Psoas muscle (tissue), 8 donors: Measurements from ENCODE around the gene DOCK10. TPM values are rescaled to one million over a fixed set of nuclear protein-coding genes. Genes with fewer than 3 reads are reported as not detected.
A peak's percentile ranks its signal among the peaks of the same experiment; 100 is the strongest.

Source experiments
- ATAC-seq, 4 donors: fragments of 200-7000 bp; cut with Tn5 transposase; one replicate each; pipeline ENCODE4 v1.9.1; 2020; ENCODE audit warnings: moderate library complexity in 3 of 4, mild to moderate bottlenecking in 2 of 4
- DNase-seq, 2 donors: peaks; one replicate each; pipeline ENCODE4 v3.0.0-alpha.2; 2020
- H3K27ac ChIP-seq: fragments of 200-600 bp; one replicate; pipeline ENCODE4 v1.8.0; 2022
- H3K27me3 ChIP-seq, 3 donors: fragments of 200-600 bp in 1 of 3; one replicate each; pipeline versions ENCODE4 v1.6.1 to v1.8.0; 2013 to 2022; ENCODE audit warnings: low read length in 2 of 3, mild to moderate bottlenecking in 2 of 3, moderate library complexity in 1 of 3; ENCODE audit not compliant: insufficient read depth in 3 of 3
- H3K36me3 ChIP-seq, 2 donors: fragments of 200-600 bp in 1 of 2; one replicate each; pipeline versions ENCODE4 v1.6.1 to v1.8.0; 2013 to 2022; ENCODE audit warnings: low read depth in 1 of 2, mild to moderate bottlenecking in 1 of 2, moderate library complexity in 1 of 2; ENCODE audit not compliant: insufficient read depth in 1 of 2
- H3K4me1 ChIP-seq: fragments of 200-600 bp; one replicate; pipeline ENCODE4 v1.8.0; 2022
- H3K4me3 ChIP-seq: fragments of 200-600 bp; one replicate; pipeline ENCODE4 v1.8.0; 2022; ENCODE audit warnings: mild to moderate bottlenecking
- H3K9me3 ChIP-seq: fragments of 200-600 bp; one replicate; pipeline ENCODE4 v1.8.0; 2022
- WGBS, 3 donors: extraction: QIAGEN DNeasy Blood & Tissue Kit; methylation state at CpG; one replicate each; pipeline versions ENCODE4 v1.1.6 to v1.1.7; 2013; 5-methylcytosine and 5-hydroxymethylcytosine counted together
- intact Hi-C, 2 donors: fragments of 100-400 bp; cut with DNase I; formaldehyde crosslinking; loops; one replicate each; pipeline versions ENCODE4 v1.11.0 to v1.14.2; 2022
- polyA plus RNA-seq, 3 donors: library from polyadenylated mRNA; stranded (reverse); fragments of 200-250 nt; gene quantifications; one replicate each; pipeline ENCODE4 v1.2.3, GENCODE V29; 2013
- total RNA-seq, 4 donors: library from RNA; stranded (reverse); fragmentation: NEBNext Ultra II Directional in 2 of 4; extraction: Animal tissue kit (Norgen Biotek cat#: 25700) in 2 of 4; gene quantifications; one replicate each; pipeline versions ENCODE4 v1.2.1 to v1.2.4, GENCODE V29; 2021 to 2023
- TF ChIP-seq, protein P1 (sequence below): fragments of 200-600 bp; IDR thresholded peaks from one replicate; pipeline ENCODE4 v1.8.0; 2022; ENCODE audit warnings: antibody characterized with exemption
- donor health status: healthy with polysubstance abuse.
- donor health status: DM: no; HTN: no; CAD: no; lungs with moderate emphysema.
- donor health status: Bipolar disorder and iron deficiency.
- donor health status: healthy.
- donor health status: DM: yes; HTN: yes; CAD: no.
- donor health status: DM: no; HTN: no; CAD: no.
- donor health status: DM: no; HTN: no; CAD: no.
- donor health status: DM: yes; HTN: yes; CAD: no.

The DOCK10 gene
- total and polyA plus RNA-seq, 7 donors: 0.17 to 4.4 (median 1.0) TPM

GRCh38 chr2:225028572-225028971 lies 13.7 kb downstream of the DOCK10 start:
- no peak overlapping the region for H3K4me3 ChIP-seq
- H3K36me3 ChIP-seq: no peaks in the 10 kb centered on the region
- H3K4me1 ChIP-seq: no peaks in the 10 kb centered on the region
- intact Hi-C loops: no loop called here
- no peaks in the 10 kb centered on the region for H3K9me3 ChIP-seq
- no peaks in the 10 kb centered on the region for H3K27me3 ChIP-seq
- ATAC-seq (no peak), DNase-seq (no peak)
- WGBS, 3 donors: 90 to 96% (median 93%) methylated on average over 3 of the region's 3 CpGs
- no peak overlapping the region for H3K27ac ChIP-seq
- TF ChIP-seq, protein P1, sequence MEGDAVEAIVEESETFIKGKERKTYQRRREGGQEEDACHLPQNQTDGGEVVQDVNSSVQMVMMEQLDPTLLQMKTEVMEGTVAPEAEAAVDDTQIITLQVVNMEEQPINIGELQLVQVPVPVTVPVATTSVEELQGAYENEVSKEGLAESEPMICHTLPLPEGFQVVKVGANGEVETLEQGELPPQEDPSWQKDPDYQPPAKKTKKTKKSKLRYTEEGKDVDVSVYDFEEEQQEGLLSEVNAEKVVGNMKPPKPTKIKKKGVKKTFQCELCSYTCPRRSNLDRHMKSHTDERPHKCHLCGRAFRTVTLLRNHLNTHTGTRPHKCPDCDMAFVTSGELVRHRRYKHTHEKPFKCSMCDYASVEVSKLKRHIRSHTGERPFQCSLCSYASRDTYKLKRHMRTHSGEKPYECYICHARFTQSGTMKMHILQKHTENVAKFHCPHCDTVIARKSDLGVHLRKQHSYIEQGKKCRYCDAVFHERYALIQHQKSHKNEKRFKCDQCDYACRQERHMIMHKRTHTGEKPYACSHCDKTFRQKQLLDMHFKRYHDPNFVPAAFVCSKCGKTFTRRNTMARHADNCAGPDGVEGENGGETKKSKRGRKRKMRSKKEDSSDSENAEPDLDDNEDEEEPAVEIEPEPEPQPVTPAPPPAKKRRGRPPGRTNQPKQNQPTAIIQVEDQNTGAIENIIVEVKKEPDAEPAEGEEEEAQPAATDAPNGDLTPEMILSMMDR: no peak

- Histone ChIP-seq H3K4me1 (no peaks in the 10 kb centered on the region), H3K4me3 (no peak overlapping the region), H3K36me3 (no peaks in the 10 kb centered on the region), H3K9me3 (no peaks in the 10 kb centered on the region), H3K27me3 (no peaks in the 10 kb centered on the region), H3K27ac (no peak overlapping the region)
- 91 to 95% (median 92%) methylated on average over 10 of the region's 10 CpGs for WGBS, 3 donors
- TF ChIP-seq, protein P1: no peak
- ATAC-seq (no peak), DNase-seq (no peak)
- intact Hi-C loops: no loop called here
Measured at GRCh38 chr2:225027061-225027762, 15.1 kb downstream of the DOCK10 start.

GRCh38 chr2:225025917-225026571 lies 16.2 kb downstream of the DOCK10 start:
- no peaks in the 10 kb centered on the region for H3K4me1 ChIP-seq
- no peaks in the 10 kb centered on the region for H3K27me3 ChIP-seq
- DNase-seq (no peak), ATAC-seq (peak in 3 of 4 donors; percentile 30 to 54 (median 47))
- 57 to 87% (median 58%) methylated on average over 2 of the region's 2 CpGs for WGBS, 3 donors
- intact Hi-C loops: no loop called here
- H3K27ac ChIP-seq: no peak overlapping the region
- H3K9me3 ChIP-seq: no peaks in the 10 kb centered on the region
- no peaks in the 10 kb centered on the region for H3K36me3 ChIP-seq
- TF ChIP-seq, protein P1: no peak
- no peak overlapping the region for H3K4me3 ChIP-seq

- no peak overlapping the region for H3K4me3 ChIP-seq
- H3K36me3 ChIP-seq: no peaks in the 10 kb centered on the region
- WGBS, 3 donors: 55 to 75% (median 62%) methylated on average over 4 of the region's 4 CpGs
- intact Hi-C loops: no loop called here
- no peaks in the 10 kb centered on the region for H3K9me3 ChIP-seq
- ATAC-seq: no peak
- H3K27ac ChIP-seq: no peak overlapping the region
- H3K4me1 ChIP-seq: no peaks in the 10 kb centered on the region
- no peak for DNase-seq
- no peaks in the 10 kb centered on the region for H3K27me3 ChIP-seq
- TF ChIP-seq, protein P1: no peak
Measured at GRCh38 chr2:225022188-225022587, 20.1 kb downstream of the DOCK10 start.
